Right kidney (tissue), 1 donor: ENCODE data around the gene HSPB7.
"Not testable (repeated sequence)": the region's sequence is repeated elsewhere in the genome, so short reads cannot be mapped to it uniquely, and the experiment has no call there.

Experiments used
- DNase-seq: peaks from one replicate; pipeline ENCODE4 v3.0.0-alpha.2; 2016

HSPB7 gene

GRCh38 chr1:16051039-16051438 lies 33.2 kb upstream of the HSPB7 start:
- DNase-seq, result no peak

GRCh38 chr1:16050328-16050727 lies 32.5 kb upstream of the HSPB7 start:
- no peak for DNase-seq

GRCh38 chr1:16048573-16049189 lies 30.8 kb upstream of the HSPB7 start:
- peak; percentile 79 for DNase-seq

- DNase-seq, result no peak
Measured at GRCh38 chr1:16047791-16048475, 30.1 kb upstream of the HSPB7 start.

- no peak for DNase-seq
Measured at GRCh38 chr1:16046842-16047241, 29.0 kb upstream of the HSPB7 start.

GRCh38 chr1:16043950-16044349 lies 26.1 kb upstream of the HSPB7 start:
- no peak for DNase-seq

- DNase-seq, result no peak
Measured at GRCh38 chr1:16043521-16043920, 25.7 kb upstream of the HSPB7 start, which contains the start of gene CLCNKB. Gene CLCNKB (plus strand): TSS chr1:16043782. CDS start chr1:16044493, 711 bp downstream.

GRCh38 chr1:16042654-16043053 lies 24.8 kb upstream of the HSPB7 start:
- DNase-seq, result not testable (repeated sequence)

GRCh38 chr1:16042096-16042495 lies 24.3 kb upstream of the HSPB7 start:
- DNase-seq, result no peak

GRCh38 chr1:16041200-16041599 lies 23.4 kb upstream of the HSPB7 start:
- no peak for DNase-seq

- DNase-seq, result not testable (repeated sequence)
Measured at GRCh38 chr1:16039871-16040270, 22.0 kb upstream of the HSPB7 start.

GRCh38 chr1:16038620-16038912 lies 20.7 kb upstream of the HSPB7 start:
- no peak for DNase-seq

- not testable (repeated sequence) for DNase-seq
Measured at GRCh38 chr1:16036461-16036860, 18.6 kb upstream of the HSPB7 start.

GRCh38 chr1:16033103-16033632 lies 15.3 kb upstream of the HSPB7 start:
- DNase-seq, result not testable (repeated sequence)

GRCh38 chr1:16032388-16033102 lies 14.7 kb upstream of the HSPB7 start:
- DNase-seq, result peak; percentile 79

- DNase-seq, result no peak
Measured at GRCh38 chr1:16031551-16031950, 13.7 kb upstream of the HSPB7 start.

GRCh38 chr1:16029288-16029687 lies 11.4 kb upstream of the HSPB7 start:
- DNase-seq, result no peak

- not testable (repeated sequence) for DNase-seq
Measured at GRCh38 chr1:16029003-16029268, 11.1 kb upstream of the HSPB7 start.

GRCh38 chr1:16028237-16029002 lies 10.6 kb upstream of the HSPB7 start:
- DNase-seq, result no peak

- DNase-seq, result no peak
Measured at GRCh38 chr1:16026723-16027484, 9.1 kb upstream of the HSPB7 start.

GRCh38 chr1:16026302-16026701 lies 8.5 kb upstream of the HSPB7 start:
- DNase-seq, result not testable (repeated sequence)

- DNase-seq, result no peak
Measured at GRCh38 chr1:16023050-16023653, 5.3 kb upstream of the HSPB7 start.
